ENCODE data around the gene DSTN.

GRCh38 chr20:17541996-17542395 is 27.9 kb upstream of the DSTN start:
- TF ChIP-seq POLR2AphosphoS5 (IDR thresholded peaks at IDR 0.05) (peak; percentile 63), CTCF (IDR thresholded peaks at IDR 0.05) (no peak)

Measured in gastroesophageal sphincter (tissue), 3 donors.